NCI-H187 treated with DMSO at 0.1 percent for 48 hours (cell line): ENCODE data around the gene TATDN2.
"Not testable (repeated sequence)": the region's sequence is repeated elsewhere in the genome, so short reads cannot be mapped to it uniquely, and the experiment has no call there.

ENCODE experiments used
- DNase-seq: peaks from one replicate; lab custom pipeline; 2025; lab: John Stamatoyannopoulos, UW

The TATDN2 gene

GRCh38 chr3:10234526-10235230 lies 13.6 kb upstream of the TATDN2 start:
- DNase-seq: no peak

GRCh38 chr3:10235551-10235950 lies 12.7 kb upstream of the TATDN2 start:
- DNase-seq: no peak

GRCh38 chr3:10238345-10239183 lies 9.7 kb upstream of the TATDN2 start:
- DNase-seq: no peak

GRCh38 chr3:10240799-10241198 lies 7.5 kb upstream of the TATDN2 start:
- DNase-seq: no peak

GRCh38 chr3:10242182-10243065 lies 5.8 kb upstream of the TATDN2 start:
- no peak for DNase-seq

GRCh38 chr3:10244009-10244408 lies 4.2 kb upstream of the TATDN2 start:
- no peak for DNase-seq

GRCh38 chr3:10245081-10245712 lies 3.1 kb upstream of the TATDN2 start:
- DNase-seq: no peak

GRCh38 chr3:10247679-10248183 lies 528 bp upstream of the TATDN2 start:
- no peak for DNase-seq

GRCh38 chr3:10248984-10249748 lies 907 bp downstream of the TATDN2 start:
- DNase-seq: no peak

- no peak for DNase-seq
Observed at GRCh38 chr3:10249833-10250232, 1.6 kb downstream of the TATDN2 start.

- no peak for DNase-seq
Observed at GRCh38 chr3:10251006-10251405, 2.7 kb downstream of the TATDN2 start.

- DNase-seq: no peak
Observed at GRCh38 chr3:10253731-10254130, 5.5 kb downstream of the TATDN2 start.

- no peak for DNase-seq
Observed at GRCh38 chr3:10255835-10256234, 7.6 kb downstream of the TATDN2 start.

GRCh38 chr3:10259036-10259435 lies 10.8 kb downstream of the TATDN2 start:
- DNase-seq: no peak

GRCh38 chr3:10259798-10260197 lies 11.5 kb downstream of the TATDN2 start:
- no peak for DNase-seq

GRCh38 chr3:10260211-10260701 lies 12.0 kb downstream of the TATDN2 start:
- no peak for DNase-seq

- no peak for DNase-seq
Observed at GRCh38 chr3:10262027-10262426, 13.8 kb downstream of the TATDN2 start.

GRCh38 chr3:10263646-10264363 lies 15.5 kb downstream of the TATDN2 start:
- DNase-seq: no peak

- no peak for DNase-seq
Observed at GRCh38 chr3:10265833-10266232, 17.6 kb downstream of the TATDN2 start.

GRCh38 chr3:10266936-10267335 lies 18.7 kb downstream of the TATDN2 start:
- not testable (repeated sequence) for DNase-seq
